Measurements from ENCODE around the gene LTB.
"Not testable (repeated sequence)": the region's sequence is repeated elsewhere in the genome, so short reads cannot be mapped to it uniquely, and the experiment has no call there.

The LTB gene

GRCh38 chr6:31607317-31607716 lies 25.1 kb upstream of the LTB start:
- DNase-seq (ENCODE audit: low read depth) = no peak

GRCh38 chr6:31597006-31597405 lies 14.8 kb upstream of the LTB start:
- no peak for DNase-seq (ENCODE audit: low read depth)

GRCh38 chr6:31592396-31592771 lies 10.2 kb upstream of the LTB start:
- no peak for DNase-seq (ENCODE audit: low read depth)

GRCh38 chr6:31590691-31591090 lies 8.5 kb upstream of the LTB start:
- not testable (repeated sequence) for DNase-seq (ENCODE audit: low read depth)

GRCh38 chr6:31588871-31589650 lies 6.8 kb upstream of the LTB start:
- DNase-seq (ENCODE audit: low read depth) = no peak

GRCh38 chr6:31587791-31588777 lies 5.9 kb upstream of the LTB start:
- no peak for DNase-seq (ENCODE audit: low read depth)

- no peak for DNase-seq (ENCODE audit: low read depth)
Observed at GRCh38 chr6:31586599-31587281, 4.5 kb upstream of the LTB start.

GRCh38 chr6:31586008-31586407 lies 3.8 kb upstream of the LTB start, which contains the start of gene LST1:
TSS of gene LST1 (plus strand) at chr6:31586277. CDS start at chr6:31587300, 1,023 bp downstream.
- no peak for DNase-seq (ENCODE audit: low read depth)

GRCh38 chr6:31585491-31585890 lies 3.3 kb upstream of the LTB start:
- DNase-seq (ENCODE audit: low read depth) = no peak

GRCh38 chr6:31581434-31582229 lies 592 bp downstream of the LTB start:
- DNase-seq (ENCODE audit: low read depth) = no peak

GRCh38 chr6:31580807-31581433 lies 1.3 kb downstream of the LTB start:
- peak; percentile 73 for DNase-seq (ENCODE audit: low read depth)

GRCh38 chr6:31580438-31580740 lies 1.8 kb downstream of the LTB start:
- no peak for DNase-seq (ENCODE audit: low read depth)

GRCh38 chr6:31579546-31580437 lies 2.4 kb downstream of the LTB start:
- no peak for DNase-seq (ENCODE audit: low read depth)

GRCh38 chr6:31579119-31579505 lies 3.1 kb downstream of the LTB start:
- no peak for DNase-seq (ENCODE audit: low read depth)

- DNase-seq (ENCODE audit: low read depth) = no peak
Observed at GRCh38 chr6:31578184-31579118, 3.8 kb downstream of the LTB start.

- no peak for DNase-seq (ENCODE audit: low read depth)
Observed at GRCh38 chr6:31577579-31577966, 4.7 kb downstream of the LTB start.

GRCh38 chr6:31576897-31577578 lies 5.2 kb downstream of the LTB start:
- DNase-seq (ENCODE audit: low read depth) = peak; percentile 48

- no peak for DNase-seq (ENCODE audit: low read depth)
Observed at GRCh38 chr6:31575952-31576685, 6.1 kb downstream of the LTB start.
